Endothelial cell (in vitro differentiated cells): ENCODE measurements around the gene CABLES1. TPM values are rescaled to one million over a fixed set of nuclear protein-coding genes. Genes with fewer than 3 reads are reported as not detected.

Experiments used
- DNase-seq: peaks from one replicate; pipeline ENCODE4 v3.0.0; 2021; ENCODE audit warnings: low spot score
- H3K27ac Mint-ChIP-seq: one replicate; pipeline ENCODE4 v1.8.0; 2021; ENCODE audit warnings: mixed read lengths, inconsistent platforms; ENCODE audit not compliant: unreplicated experiment
- H3K27me3 Mint-ChIP-seq: one replicate; pipeline ENCODE4 v1.8.0; 2021; ENCODE audit warnings: mild to moderate bottlenecking, moderate library complexity, mixed read lengths, inconsistent platforms; ENCODE audit not compliant: unreplicated experiment
- H3K36me3 Mint-ChIP-seq: one replicate; pipeline ENCODE4 v1.8.0; 2021; ENCODE audit warnings: mild to moderate bottlenecking, low read depth, mixed read lengths, inconsistent platforms; ENCODE audit not compliant: unreplicated experiment
- H3K4me1 Mint-ChIP-seq: one replicate; pipeline ENCODE4 v1.8.0; 2021; ENCODE audit warnings: mild to moderate bottlenecking, mixed read lengths, inconsistent platforms; ENCODE audit not compliant: unreplicated experiment
- H3K4me3 Mint-ChIP-seq: one replicate; pipeline ENCODE4 v1.8.0; 2021; ENCODE audit warnings: mild to moderate bottlenecking, mixed read lengths, inconsistent platforms; ENCODE audit not compliant: unreplicated experiment
- H3K9me3 Mint-ChIP-seq: one replicate; pipeline ENCODE4 v1.8.0; 2021; ENCODE audit warnings: mixed read lengths, inconsistent platforms; ENCODE audit not compliant: unreplicated experiment
- CTCF ChIP-seq: fragments of 200-600 bp; sonication (generic); IDR thresholded peaks from one replicate; pipeline ENCODE4 v1.5.0; 2021; ENCODE audit warnings: antibody characterized with exemption; ENCODE audit not compliant: unreplicated experiment
- total RNA-seq: library from RNA; stranded (reverse); fragmentation: NEBNext Ultra II Directional; extraction: Animal tissue kit (Norgen Biotek cat#: 25700); gene quantifications from one replicate; pipeline ENCODE4 v1.2.1, GENCODE V29; 2021; ENCODE audit not compliant: unreplicated experiment

The CABLES1 gene
- total RNA-seq, 1 donor from 2014 or later, result 24.9 TPM

GRCh38 chr18:23269928-23270327, 134.6 kb downstream of the CABLES1 start:
- peaks cover 18% of the 10 kb centered on the region for H3K36me3 Mint-ChIP-seq
- no peak overlapping the region for H3K4me3 Mint-ChIP-seq
- H3K9me3 Mint-ChIP-seq, result peaks cover 11% of the 10 kb centered on the region
- peaks cover 10% of the 10 kb centered on the region for H3K27me3 Mint-ChIP-seq
- no peak for TF ChIP-seq CTCF
- no peak overlapping the region for H3K27ac Mint-ChIP-seq
- peaks cover 26% of the 10 kb centered on the region for H3K4me1 Mint-ChIP-seq
- no peak for DNase-seq

- peaks cover 30% of the 10 kb centered on the region for H3K4me1 Mint-ChIP-seq
- H3K27me3 Mint-ChIP-seq, result peaks cover 14% of the 10 kb centered on the region
- no peak overlapping the region for H3K4me3 Mint-ChIP-seq
- H3K27ac Mint-ChIP-seq, result no peak overlapping the region
- no peak for DNase-seq
- H3K36me3 Mint-ChIP-seq, result peaks cover 18% of the 10 kb centered on the region
- no peak for TF ChIP-seq CTCF
- H3K9me3 Mint-ChIP-seq, result peaks cover 11% of the 10 kb centered on the region
These were observed 135.8 kb downstream of the CABLES1 start for GRCh38 chr18:23270986-23271680.

GRCh38 chr18:23272498-23273232, 137.4 kb downstream of the CABLES1 start:
- peaks cover 11% of the 10 kb centered on the region for H3K9me3 Mint-ChIP-seq
- H3K4me3 Mint-ChIP-seq, result no peak overlapping the region
- H3K27me3 Mint-ChIP-seq, result peaks cover 13% of the 10 kb centered on the region
- H3K27ac Mint-ChIP-seq, result peak overlapping the region; percentile 26
- H3K36me3 Mint-ChIP-seq, result peaks cover 23% of the 10 kb centered on the region
- TF ChIP-seq CTCF, result no peak
- H3K4me1 Mint-ChIP-seq, result peaks cover 29% of the 10 kb centered on the region
- no peak for DNase-seq

GRCh38 chr18:23273443-23273966, 138.2 kb downstream of the CABLES1 start:
- no peak overlapping the region for H3K4me3 Mint-ChIP-seq
- H3K36me3 Mint-ChIP-seq, result peaks cover 24% of the 10 kb centered on the region
- peaks cover 27% of the 10 kb centered on the region for H3K4me1 Mint-ChIP-seq
- TF ChIP-seq CTCF, result no peak
- peaks cover 11% of the 10 kb centered on the region for H3K27me3 Mint-ChIP-seq
- H3K27ac Mint-ChIP-seq, result peak overlapping the region; percentile 26
- no peak for DNase-seq
- peaks cover 11% of the 10 kb centered on the region for H3K9me3 Mint-ChIP-seq
